ENCODE results near the gene ZWILCH.

- TF ChIP-seq CTCF (IDR thresholded peaks at IDR 0.05) (no peak), POLR2A (IDR thresholded peaks at IDR 0.05) (no peak)
Observed at GRCh38 chr15:66486887-66487286, 18.2 kb upstream of the ZWILCH start.
